GM23248 (cell line): ENCODE results near the gene POLR1A.

Experiments
- EZH2 ChIP-seq: fragments of 200-600 bp; sonication (generic); IDR thresholded peaks from 2 replicates; pipeline ENCODE4 v1.6.1; 2018; ENCODE audit warnings: antibody characterized with exemption, mild to moderate bottlenecking; ENCODE audit not compliant: insufficient read depth, poor library complexity, severe bottlenecking
- EZH2phosphoT487 ChIP-seq: fragments of 200-600 bp; sonication (generic); IDR thresholded peaks from 2 replicates; pipeline ENCODE4 v1.6.1; 2018; ENCODE audit warnings: antibody characterized with exemption, moderate library complexity, mild to moderate bottlenecking, low read depth; ENCODE audit not compliant: insufficient read depth

DNA sequence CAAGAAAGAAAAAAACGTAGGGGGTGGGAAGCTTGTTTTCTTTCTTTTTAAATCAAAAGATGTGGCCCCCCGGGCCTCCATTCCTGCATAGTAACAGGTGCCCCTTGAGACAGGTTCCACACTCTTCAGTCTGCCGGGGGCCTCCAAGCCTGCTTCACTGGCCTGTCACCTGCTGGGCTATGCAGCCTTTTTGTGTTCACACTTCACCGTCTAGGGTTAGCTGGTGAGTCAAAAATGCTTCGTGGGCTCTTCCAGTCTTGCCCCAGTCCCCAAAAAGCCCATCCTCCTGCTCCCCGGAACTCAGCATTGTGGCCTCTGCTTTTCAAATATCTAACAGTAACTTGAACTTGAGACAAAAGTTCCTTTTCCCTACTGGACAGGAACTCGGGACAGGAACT lies 67.9 kb downstream of the POLR1A start:
- TF ChIP-seq EZH2 = no peak
- TF ChIP-seq EZH2phosphoT487 = no peak
